ENCODE data around the gene ATP8B1. TPM values are rescaled to one million over a fixed set of nuclear protein-coding genes. Genes with fewer than 3 reads are reported as not detected.

ATP8B1 gene
- total RNA-seq, 1 donor = 46.7 TPM

- Histone ChIP-seq H3K4me3 (ENCODE audit: insufficient read depth, low read length) (no peak overlapping the region), H3K27ac (ENCODE audit: low read depth, low read length) (no peak overlapping the region), H3K27me3 (ENCODE audit: insufficient read depth, low read length) (no peaks in the 10 kb centered on the region), H4K20me1 (ENCODE audit: insufficient read depth, low read length) (no peaks in the 10 kb centered on the region), H3K4me2 (ENCODE audit: insufficient read depth, low read length) (no peak overlapping the region), H3K79me2 (ENCODE audit: insufficient read depth, low read length) (no peaks in the 10 kb centered on the region), H2AFZ (ENCODE audit: low read length) (no peak overlapping the region), H3K4me1 (ENCODE audit: insufficient read depth, low read length) (no peaks in the 10 kb centered on the region), H3K9me3 (ENCODE audit: low read depth, low read length) (no peaks in the 10 kb centered on the region), H3K36me3 (ENCODE audit: insufficient read depth, low read length) (peaks cover 12% of the 10 kb centered on the region)
- no peak for DNase-seq (ENCODE audit: insufficient read length, low spot score, missing footprints)
- TF ChIP-seq CTCF (IDR thresholded peaks at IDR 0.05; ENCODE audit: extremely low read depth, low read depth, low read length) = no peak
Observed at GRCh38 chr18:57640749-57641148, 162.4 kb downstream of the ATP8B1 start.

- H4K20me1 ChIP-seq (ENCODE audit: insufficient read depth, low read length) = no peaks in the 10 kb centered on the region
- no peak overlapping the region for H2AFZ ChIP-seq (ENCODE audit: low read length)
- H3K4me2 ChIP-seq (ENCODE audit: insufficient read depth, low read length) = no peak overlapping the region
- no peak overlapping the region for H3K27ac ChIP-seq (ENCODE audit: low read depth, low read length)
- H3K4me1 ChIP-seq (ENCODE audit: insufficient read depth, low read length) = no peaks in the 10 kb centered on the region
- H3K9me3 ChIP-seq (ENCODE audit: low read depth, low read length) = no peaks in the 10 kb centered on the region
- H3K79me2 ChIP-seq (ENCODE audit: insufficient read depth, low read length) = no peaks in the 10 kb centered on the region
- H3K27me3 ChIP-seq (ENCODE audit: insufficient read depth, low read length) = no peaks in the 10 kb centered on the region
- no peak overlapping the region for H3K4me3 ChIP-seq (ENCODE audit: insufficient read depth, low read length)
- no peak for TF ChIP-seq CTCF (IDR thresholded peaks at IDR 0.05; ENCODE audit: extremely low read depth, low read depth, low read length)
- H3K36me3 ChIP-seq (ENCODE audit: insufficient read depth, low read length) = peaks cover 10% of the 10 kb centered on the region
- DNase-seq (ENCODE audit: insufficient read length, low spot score, missing footprints) = no peak
Observed at GRCh38 chr18:57640236-57640635, 162.9 kb downstream of the ATP8B1 start.

- TF ChIP-seq CTCF (IDR thresholded peaks at IDR 0.05; ENCODE audit: extremely low read depth, low read depth, low read length) = no peak
- Histone ChIP-seq H3K79me2 (ENCODE audit: insufficient read depth, low read length) (no peaks in the 10 kb centered on the region), H3K4me2 (ENCODE audit: insufficient read depth, low read length) (no peak overlapping the region), H2AFZ (ENCODE audit: low read length) (no peak overlapping the region), H3K4me3 (ENCODE audit: insufficient read depth, low read length) (no peak overlapping the region), H3K36me3 (ENCODE audit: insufficient read depth, low read length) (no peaks in the 10 kb centered on the region), H3K4me1 (ENCODE audit: insufficient read depth, low read length) (peaks cover 9% of the 10 kb centered on the region), H3K9me3 (ENCODE audit: low read depth, low read length) (no peaks in the 10 kb centered on the region), H3K27me3 (ENCODE audit: insufficient read depth, low read length) (no peaks in the 10 kb centered on the region), H3K27ac (ENCODE audit: low read depth, low read length) (no peak overlapping the region), H4K20me1 (ENCODE audit: insufficient read depth, low read length) (no peaks in the 10 kb centered on the region)
- no peak for DNase-seq (ENCODE audit: insufficient read length, low spot score, missing footprints)
Observed at GRCh38 chr18:57635003-57635822, 167.9 kb downstream of the ATP8B1 start.

- no peaks in the 10 kb centered on the region for H3K27me3 ChIP-seq (ENCODE audit: insufficient read depth, low read length)
- TF ChIP-seq CTCF (IDR thresholded peaks at IDR 0.05; ENCODE audit: extremely low read depth, low read depth, low read length) = no peak
- H3K9me3 ChIP-seq (ENCODE audit: low read depth, low read length) = no peaks in the 10 kb centered on the region
- no peaks in the 10 kb centered on the region for H3K36me3 ChIP-seq (ENCODE audit: insufficient read depth, low read length)
- H3K4me1 ChIP-seq (ENCODE audit: insufficient read depth, low read length) = peaks cover 18% of the 10 kb centered on the region
- no peak overlapping the region for H3K27ac ChIP-seq (ENCODE audit: low read depth, low read length)
- peak overlapping the region; percentile 87 for H3K4me2 ChIP-seq (ENCODE audit: insufficient read depth, low read length)
- no peak for DNase-seq (ENCODE audit: insufficient read length, low spot score, missing footprints)
- no peak overlapping the region for H3K4me3 ChIP-seq (ENCODE audit: insufficient read depth, low read length)
- H2AFZ ChIP-seq (ENCODE audit: low read length) = no peak overlapping the region
- H3K79me2 ChIP-seq (ENCODE audit: insufficient read depth, low read length) = no peaks in the 10 kb centered on the region
- H4K20me1 ChIP-seq (ENCODE audit: insufficient read depth, low read length) = no peaks in the 10 kb centered on the region
Observed at GRCh38 chr18:57631697-57632096, 171.4 kb downstream of the ATP8B1 start.
